ENCODE measurements around the gene IL1R1.
"Not testable (repeated sequence)": the region's sequence is repeated elsewhere in the genome, so short reads cannot be mapped to it uniquely, and the experiment has no call there.

Gene IL1R1

GRCh38 chr2:102111823-102112222 lies 30.7 kb upstream of the IL1R1 start:
- DNase-seq, result no peak

- no peak for DNase-seq
Measured at GRCh38 chr2:102112271-102112670, 30.3 kb upstream of the IL1R1 start.

DNA sequence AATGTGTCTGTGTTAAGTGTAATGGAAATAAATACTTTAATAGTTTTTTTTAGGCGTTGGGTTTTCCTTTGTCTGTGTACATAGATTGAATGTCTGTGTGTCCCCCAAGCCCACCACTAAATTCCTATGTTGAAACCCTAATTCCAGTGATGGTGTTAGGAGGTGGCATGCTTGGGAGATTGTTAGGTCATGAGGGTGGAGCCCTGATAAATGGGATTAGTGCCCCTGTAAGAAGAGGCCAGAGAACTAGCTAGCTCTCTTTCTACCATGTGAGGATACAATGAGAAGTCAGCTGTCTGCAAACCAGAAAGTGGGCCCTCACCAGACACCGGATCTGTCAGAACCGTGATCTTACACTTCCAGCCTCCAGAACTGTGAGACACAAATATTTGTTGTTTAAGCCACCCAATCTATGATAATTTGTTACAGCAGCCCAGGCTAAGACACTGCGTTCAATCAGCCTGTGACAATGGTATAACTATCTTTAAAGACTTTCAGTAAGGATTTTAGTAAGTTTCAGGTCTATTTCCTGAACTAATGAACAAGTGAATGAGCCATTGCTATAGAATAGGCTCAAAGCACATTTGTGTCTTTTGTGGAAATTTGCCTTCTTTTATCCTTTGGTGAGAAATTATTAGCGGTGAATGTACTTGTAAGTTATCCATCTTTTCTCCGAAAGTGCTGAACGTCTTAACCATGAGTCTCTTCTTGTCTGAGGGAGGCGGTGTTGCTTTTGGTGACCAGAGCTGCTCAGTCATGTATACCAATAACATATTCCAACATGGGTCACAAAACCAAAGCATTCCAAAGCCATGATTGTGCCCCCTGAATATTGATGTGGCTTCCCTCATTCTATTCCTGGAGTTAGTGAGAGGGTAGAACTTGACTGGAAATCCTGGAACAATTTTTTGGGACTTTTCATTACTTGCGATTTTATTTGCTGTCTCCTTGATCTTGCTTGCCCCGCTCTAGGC lies 29.6 kb upstream of the IL1R1 start:
- DNase-seq, result no peak

DNA sequence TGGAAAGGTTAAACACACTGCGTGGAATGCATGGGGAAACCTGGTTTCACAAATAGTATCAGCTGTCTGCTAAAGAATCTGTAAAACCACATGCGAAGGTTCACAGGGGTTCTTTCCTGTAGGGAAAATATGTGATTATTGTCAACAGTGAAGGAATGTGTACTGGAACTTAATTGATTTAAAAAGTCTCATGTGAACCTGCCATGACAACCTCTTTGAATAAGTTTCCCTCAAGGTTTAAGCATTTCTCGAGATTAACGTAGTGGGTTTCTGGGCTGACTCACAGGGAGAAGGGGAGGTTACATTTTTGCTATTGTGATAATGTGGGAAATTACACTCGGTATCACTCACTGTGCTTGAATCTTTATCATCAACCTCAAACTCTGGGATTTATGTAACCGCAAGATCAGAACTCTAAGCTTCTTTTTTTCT lies 28.2 kb upstream of the IL1R1 start:
- DNase-seq, result no peak

- DNase-seq, result no peak
Measured at GRCh38 chr2:102114851-102115497, 27.6 kb upstream of the IL1R1 start.

GRCh38 chr2:102116630-102117471 lies 25.7 kb upstream of the IL1R1 start:
- DNase-seq, result no peak

DNA sequence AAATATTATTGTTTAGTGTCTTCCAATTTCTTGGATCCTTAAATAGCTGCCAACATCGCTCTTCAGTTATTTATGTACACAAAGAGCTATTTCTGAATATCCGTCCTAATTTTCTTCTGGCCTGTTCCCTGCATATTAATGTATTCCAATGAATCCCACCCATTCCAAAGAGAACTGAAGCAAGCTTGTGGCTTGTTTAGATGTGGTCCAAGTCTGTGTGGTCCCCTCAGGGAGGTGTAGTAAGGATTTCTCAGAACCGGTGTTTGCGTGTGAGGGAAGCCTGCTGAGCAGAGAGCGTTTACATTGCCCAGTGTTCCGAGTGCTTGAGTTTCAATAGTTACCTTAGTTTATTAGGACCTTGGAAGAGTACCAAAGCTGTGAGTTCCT lies 25.1 kb upstream of the IL1R1 start:
- DNase-seq, result no peak

DNA sequence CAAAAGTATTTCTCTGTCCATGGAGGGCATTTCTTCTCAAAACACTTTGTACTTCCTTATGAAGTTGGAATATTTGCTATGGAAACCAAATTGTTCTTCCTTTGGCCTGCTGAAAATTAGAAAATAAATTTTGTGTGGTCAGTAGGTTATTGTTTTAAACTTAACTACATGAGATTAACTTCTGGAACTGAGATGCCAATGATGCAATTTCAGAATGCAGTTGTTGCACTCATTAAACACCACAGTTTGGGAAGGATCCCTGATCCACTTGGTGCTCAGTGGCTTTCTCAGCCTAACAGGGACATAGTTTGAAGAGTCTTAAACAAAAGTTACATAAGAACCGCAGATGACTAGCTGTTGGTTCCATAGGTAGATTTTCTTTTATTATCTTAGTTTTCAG lies 23.3 kb upstream of the IL1R1 start:
- no peak for DNase-seq

GRCh38 chr2:102120261-102120660 lies 22.3 kb upstream of the IL1R1 start:
- no peak for DNase-seq

DNA sequence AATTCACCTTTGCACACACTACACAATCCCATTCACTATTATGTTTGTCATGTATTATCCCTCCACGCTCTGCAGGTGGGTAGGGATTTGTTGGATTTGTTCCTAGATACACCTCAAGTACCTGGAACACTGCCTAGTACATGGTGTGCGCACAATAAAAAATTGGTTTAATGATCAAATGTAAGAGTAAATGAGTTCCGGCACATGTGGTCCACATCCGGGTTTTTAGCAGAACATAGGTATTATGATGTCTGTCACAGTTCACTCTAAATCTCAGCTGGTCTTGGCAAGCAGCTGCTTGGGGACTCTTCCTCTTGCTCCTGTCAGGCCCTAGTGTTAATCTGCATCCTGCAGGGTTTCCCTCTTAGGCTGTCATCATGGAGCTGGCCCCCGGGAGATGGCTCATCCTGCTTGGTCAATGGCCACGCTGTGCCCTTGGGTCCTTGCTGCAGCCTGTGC lies 21.8 kb upstream of the IL1R1 start:
- no peak for DNase-seq

- no peak for DNase-seq
Measured at GRCh38 chr2:102122115-102122514, 20.4 kb upstream of the IL1R1 start.

GRCh38 chr2:102122909-102123308 lies 19.6 kb upstream of the IL1R1 start:
- no peak for DNase-seq

DNA sequence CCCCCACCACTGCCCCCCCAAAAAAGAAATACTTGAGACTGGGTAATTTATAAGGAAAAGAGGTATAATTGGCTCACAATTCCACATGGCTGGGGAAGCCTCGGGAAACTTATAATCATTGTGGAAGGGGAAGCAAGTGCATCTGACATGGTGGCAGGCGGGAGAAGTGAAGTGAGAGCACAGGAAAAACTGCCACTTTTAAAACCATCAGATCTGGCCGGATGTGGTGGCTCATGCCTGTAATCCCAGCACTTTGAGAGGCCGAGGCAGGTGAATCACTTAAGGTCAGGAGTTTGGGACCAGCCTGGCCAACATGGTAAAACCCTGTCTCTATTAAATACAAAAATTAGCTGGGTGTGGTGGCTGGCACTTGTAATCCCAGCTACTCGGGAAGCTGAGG lies 18.1 kb upstream of the IL1R1 start:
- DNase-seq, result not testable (repeated sequence)

- no peak for DNase-seq
Measured at GRCh38 chr2:102126169-102126568, 16.4 kb upstream of the IL1R1 start.

DNA sequence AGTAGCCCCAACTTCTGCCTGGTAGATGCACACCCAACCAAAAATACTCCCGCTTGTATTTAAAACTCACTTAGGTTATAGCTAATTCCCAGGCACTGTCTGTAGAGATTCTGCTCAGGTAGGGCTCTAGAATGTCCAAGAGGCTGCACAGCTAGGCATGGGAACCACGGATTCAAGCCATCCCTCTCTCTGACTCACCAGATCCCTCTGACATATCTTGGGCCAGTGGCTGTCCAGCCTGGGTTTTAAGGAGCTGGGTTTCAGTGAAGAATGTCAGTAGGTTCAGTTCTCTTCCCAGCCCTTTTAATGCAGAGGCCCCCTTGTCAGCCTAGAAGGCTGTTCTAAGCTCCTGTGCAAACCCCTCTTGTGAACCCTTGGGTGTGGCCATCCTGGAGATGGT lies 15.9 kb upstream of the IL1R1 start:
- no peak for DNase-seq

DNA sequence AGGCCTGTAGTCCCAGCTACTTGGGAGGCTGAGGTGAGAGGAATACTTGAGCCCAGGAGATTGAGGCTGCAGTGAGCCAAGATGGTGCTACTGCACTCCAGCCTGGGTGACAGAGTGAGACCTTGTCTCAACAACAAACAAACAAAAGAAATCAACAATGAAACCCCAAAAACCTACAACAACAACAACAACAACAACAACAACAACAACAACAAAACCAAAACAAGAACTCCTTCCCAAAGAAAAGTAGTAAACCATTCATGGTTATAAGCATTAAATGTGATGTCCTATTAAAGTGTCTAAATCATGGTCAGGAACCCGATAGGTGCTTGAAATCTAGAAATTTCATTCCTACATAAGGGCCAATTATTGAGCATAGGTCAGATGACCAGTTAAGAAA lies 13.5 kb upstream of the IL1R1 start:
- no peak for DNase-seq

GRCh38 chr2:102129951-102130646 lies 12.4 kb upstream of the IL1R1 start:
- no peak for DNase-seq

DNA sequence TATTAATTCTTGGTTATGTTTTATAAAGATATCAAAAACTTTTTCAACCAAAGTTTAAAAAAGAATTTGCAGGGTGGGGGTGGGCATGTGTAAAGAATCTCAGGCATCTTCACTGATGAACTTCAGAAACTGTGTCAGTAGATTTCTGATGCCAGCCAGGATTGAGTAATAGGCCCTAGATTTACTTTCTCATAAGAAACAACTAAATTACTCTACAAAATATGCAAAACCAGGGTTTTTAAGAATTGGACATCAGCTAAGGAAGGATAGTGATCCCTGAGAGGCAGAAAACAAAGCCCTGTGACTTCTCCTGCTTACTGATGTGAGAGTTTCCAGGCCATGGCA lies 11.9 kb upstream of the IL1R1 start:
- DNase-seq, result no peak

DNA sequence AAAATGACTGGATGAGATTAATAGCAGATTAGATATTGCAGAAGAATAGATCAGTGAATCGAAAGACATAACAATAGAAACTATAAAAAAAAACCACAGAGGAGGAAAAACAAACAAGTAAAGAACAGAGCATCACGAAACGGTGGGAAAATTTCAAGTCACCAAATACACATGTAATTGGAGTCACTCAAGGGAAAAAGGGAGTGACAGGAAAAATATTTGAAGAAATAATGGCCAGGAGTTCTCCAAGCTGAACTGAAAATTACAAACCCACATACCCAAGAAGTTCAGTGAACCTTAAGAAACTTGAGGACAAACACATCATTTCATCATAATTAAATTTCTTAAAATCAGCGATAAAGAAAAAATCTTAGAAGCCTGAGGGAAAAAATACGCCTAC lies 11.0 kb upstream of the IL1R1 start:
- no peak for DNase-seq

- DNase-seq, result no peak
Measured at GRCh38 chr2:102137138-102137537, 5.4 kb upstream of the IL1R1 start.

- DNase-seq, result no peak
Measured at GRCh38 chr2:102138331-102138730, 4.2 kb upstream of the IL1R1 start.

- no peak for DNase-seq
Measured at GRCh38 chr2:102139851-102140250, 2.7 kb upstream of the IL1R1 start.

DNA sequence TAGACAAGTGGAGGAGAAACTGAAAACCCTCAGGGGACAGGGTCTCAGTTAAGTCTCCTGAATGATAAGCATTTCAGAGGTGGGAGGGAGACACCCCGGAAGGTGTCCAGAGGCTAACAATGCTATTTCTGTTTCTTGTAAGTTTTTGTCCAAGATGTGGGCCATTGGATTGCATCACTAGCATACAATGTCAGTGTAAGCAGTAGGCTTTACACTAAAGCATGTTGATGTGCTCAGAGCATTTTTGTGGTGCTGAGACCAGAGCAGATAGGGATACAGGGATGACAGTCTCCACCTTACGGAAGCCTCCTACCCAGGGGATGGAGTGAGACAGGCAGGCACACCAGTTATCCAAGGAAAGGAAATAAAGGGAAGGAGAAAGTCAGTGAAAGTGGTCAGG lies 2.2 kb upstream of the IL1R1 start:
- no peak for DNase-seq

Data from islet precursor cell (in vitro differentiated cells).